Lung microvascular endothelial cell (primary cell): ENCODE results near the gene BPIFA3. TPM values are rescaled to one million over a fixed set of nuclear protein-coding genes. Genes with fewer than 3 reads are reported as not detected.

ENCODE experiments used
- DNase-seq, 2 donors: peaks; one replicate each; pipeline versions ENCODE4 v3.0.0 to v3.0.0-alpha.2; 2010; ENCODE audit warnings: low read depth in 2 of 2
- total RNA-seq: library from RNA; depleted of rRNA; stranded (reverse); fragments of >200 nt; gene quantifications from 2 replicates; pipeline ENCODE4 v1.2.1, GENCODE V29; 2014

BPIFA3 gene
- total RNA-seq, 1 donor from 2014 or later: not detected

DNA sequence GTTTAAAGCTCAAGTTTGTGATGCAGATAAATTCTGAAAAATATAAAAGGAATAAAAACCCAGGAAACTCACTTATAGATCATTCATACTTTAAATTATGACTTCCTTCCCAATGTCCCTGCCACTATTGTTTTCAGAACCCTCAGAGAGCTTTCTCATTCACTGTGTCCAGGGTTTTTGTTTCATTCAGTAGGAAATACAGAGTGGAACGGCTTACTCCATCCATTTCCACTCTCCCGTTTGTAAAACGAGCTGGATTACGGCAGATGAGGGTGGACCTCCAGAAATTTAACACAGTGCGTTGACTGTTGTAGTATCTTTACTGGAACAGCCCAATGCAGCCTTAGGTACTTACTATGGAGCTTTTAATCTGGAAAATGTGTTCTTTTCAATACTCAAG, 42.2 kb downstream of the BPIFA3 start:
- DNase-seq: peak in 1 of 2 donors; percentile 76

- no peak for DNase-seq
These were observed 44.3 kb downstream of the BPIFA3 start for GRCh38 chr20:33261465-33261864.

DNA sequence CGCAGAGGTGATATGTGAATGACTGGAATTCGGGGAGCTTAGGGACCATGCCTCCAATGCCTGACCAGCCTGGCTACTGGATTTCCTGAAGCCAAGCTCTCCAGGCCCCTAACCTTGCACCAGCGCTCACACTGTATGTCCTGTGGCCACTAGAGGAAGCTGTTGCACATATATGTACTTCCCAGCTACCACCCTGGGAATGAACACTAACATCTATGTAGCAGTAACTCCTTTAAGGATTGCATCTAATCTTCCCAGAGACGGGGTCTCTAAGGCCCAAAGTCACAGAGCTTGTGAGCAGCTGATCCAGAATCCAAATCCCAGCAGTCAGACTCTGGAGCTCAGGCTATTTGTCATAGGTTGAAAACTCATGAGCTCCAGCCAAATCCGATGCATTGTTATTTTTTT, 45.5 kb downstream of the BPIFA3 start:
- DNase-seq: peak; percentile 69 to 74

DNA sequence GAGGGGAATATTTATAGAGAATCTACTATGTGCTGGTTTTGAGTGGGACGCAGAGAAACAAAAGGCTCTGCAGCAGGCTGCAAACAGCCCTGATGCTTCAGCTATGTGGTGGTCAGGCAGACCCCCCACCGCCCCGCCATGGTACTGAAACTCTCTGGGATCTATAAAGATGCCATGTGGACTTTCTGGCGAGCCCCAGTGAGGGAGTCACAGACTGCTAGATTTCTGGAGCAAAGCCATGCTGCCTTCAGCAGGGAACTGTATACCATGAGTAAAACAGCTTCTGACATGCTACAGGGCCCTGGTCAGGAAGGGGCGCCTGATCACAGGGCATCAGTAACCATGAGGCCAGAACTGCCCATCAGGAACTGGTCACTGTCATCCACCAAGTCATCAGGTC, 46.6 kb downstream of the BPIFA3 start:
- DNase-seq: no peak

DNA sequence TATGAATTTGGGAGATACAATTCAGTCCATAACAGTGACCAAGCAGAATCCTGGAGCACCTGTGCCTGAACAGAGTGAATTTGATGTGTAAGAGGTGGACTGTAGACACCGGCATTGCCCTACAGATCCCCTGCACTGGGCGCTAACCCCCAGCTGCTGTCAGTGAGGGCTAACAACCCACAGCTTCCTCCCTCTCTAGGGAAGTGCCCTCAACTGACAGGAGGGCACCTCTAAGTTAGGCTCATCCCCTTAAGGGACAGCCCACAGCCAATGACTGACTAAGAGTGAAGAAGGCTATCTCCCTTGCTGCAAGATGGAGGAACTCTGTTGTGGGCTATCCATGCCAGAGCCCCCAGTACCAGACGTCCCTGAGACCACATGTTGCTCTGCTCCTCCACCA, 50.5 kb downstream of the BPIFA3 start:
- no peak for DNase-seq

- no peak for DNase-seq
These were observed 55.2 kb downstream of the BPIFA3 start for GRCh38 chr20:33272155-33272873.

DNA sequence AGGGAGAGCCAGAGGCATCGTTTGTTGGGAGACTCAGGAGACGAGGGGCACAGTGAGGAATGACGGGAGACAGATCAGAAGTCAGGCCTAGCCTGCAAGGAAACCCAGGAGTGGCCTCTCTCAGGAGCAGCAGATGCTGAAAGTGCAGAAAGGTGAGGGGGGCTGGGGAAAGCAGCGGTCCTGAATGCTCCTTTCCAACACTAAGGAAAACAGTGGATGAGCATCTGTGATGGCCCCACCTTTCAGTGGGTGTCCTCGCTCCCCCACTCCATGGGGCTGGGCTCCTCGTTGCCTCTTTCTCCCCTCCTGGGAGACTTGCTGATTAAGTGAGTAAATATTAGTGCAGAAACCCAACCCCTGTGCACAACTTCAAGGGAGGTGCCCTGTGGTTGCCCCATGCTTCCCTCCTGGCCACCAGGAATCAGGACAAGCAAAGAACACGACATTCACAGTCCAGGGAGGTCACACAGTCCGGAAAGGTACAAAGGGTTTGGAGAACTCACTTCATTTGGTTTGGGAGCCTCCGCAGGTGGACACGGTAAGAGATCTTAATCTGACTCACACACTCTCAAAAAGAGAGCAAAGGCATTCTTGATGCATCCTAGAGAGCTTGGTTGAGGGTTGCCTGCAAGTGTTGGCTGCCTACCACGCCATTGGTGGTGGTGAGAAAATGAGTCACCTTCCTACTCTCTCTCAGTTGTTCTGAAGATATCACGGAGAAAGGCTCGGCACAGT, 56.1 kb downstream of the BPIFA3 start:
- no peak for DNase-seq

- no peak for DNase-seq
These were observed 58.1 kb downstream of the BPIFA3 start for GRCh38 chr20:33275215-33275614.

GRCh38 chr20:33275871-33276270, 58.7 kb downstream of the BPIFA3 start:
- DNase-seq: no peak

DNA sequence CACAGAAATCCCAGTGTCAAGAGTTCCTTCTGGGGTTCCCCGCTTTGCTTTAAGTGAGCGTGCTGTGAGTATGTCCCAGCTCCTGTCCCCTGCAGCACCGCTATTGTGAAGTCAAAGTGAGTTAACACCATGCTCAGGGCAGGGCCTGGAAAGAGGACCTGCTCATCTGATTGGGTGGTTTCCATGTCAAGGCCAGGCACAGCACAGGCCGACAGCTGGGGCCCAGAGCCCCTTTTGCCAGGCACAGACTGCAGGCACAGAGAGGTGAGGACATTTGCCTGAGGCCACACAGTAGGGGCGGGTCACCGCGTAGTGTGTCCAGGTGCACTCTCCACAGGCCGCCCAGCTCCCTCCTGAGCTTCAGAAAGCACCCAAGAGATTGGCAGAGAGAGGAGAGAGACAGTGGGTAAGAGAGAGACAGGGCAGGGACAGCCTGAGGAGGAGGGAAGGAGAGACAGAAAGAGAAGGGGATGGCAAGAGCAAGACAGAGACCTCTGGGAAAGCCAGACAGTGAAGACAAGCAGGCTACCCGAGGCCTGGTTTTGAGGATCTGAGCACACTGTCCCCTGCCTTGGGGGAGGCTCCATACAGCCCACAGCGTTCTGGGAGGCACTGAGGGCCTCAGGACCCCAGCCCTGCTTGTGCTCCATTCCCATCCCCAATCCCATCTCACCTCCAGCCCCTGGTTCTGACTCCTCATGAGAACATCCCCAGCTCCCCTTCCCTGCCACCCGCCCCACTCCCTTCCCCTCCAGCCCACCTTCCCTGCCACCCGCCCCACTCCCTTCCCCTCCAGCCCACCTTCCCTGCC, 59.4 kb downstream of the BPIFA3 start:
- no peak for DNase-seq

Other genes with a start within 250 kb of the BPIFA3 start
- not detected in 2 replicates for gene SUN5, start 212.9 kb upstream of the BPIFA3 start, total RNA-seq
- gene BPIFB2, start 209.6 kb upstream of the BPIFA3 start, total RNA-seq: not detected in 2 replicates
- gene BPIFB6, start 185.7 kb upstream of the BPIFA3 start, total RNA-seq: not detected in 2 replicates
- gene BPIFB3, start 163.4 kb upstream of the BPIFA3 start, total RNA-seq: not detected in 2 replicates
- gene BPIFB4, start 137.7 kb upstream of the BPIFA3 start, total RNA-seq: not detected in 2 replicates
- not detected in 2 replicates for gene BPIFA2, start 49.2 kb upstream of the BPIFA3 start, total RNA-seq
- not detected in 2 replicates for gene BPIFA1, start 18.6 kb downstream of the BPIFA3 start, total RNA-seq
- gene BPIFB1, start 65.9 kb downstream of the BPIFA3 start, total RNA-seq: not detected in 2 replicates
- gene CDK5RAP1, start 184.2 kb downstream of the BPIFA3 start, total RNA-seq: 14.6 and 17.7 TPM in 2 replicates
- gene SNTA1, start 226.4 kb downstream of the BPIFA3 start, total RNA-seq: 5.4 TPM in 2 replicates